ENCODE measurements around the gene KLHL36. TPM values are rescaled to one million over a fixed set of nuclear protein-coding genes. Genes with fewer than 3 reads are reported as not detected.

The KLHL36 gene
- total RNA-seq, 1 donor from 2014 or later, result 72.7 TPM

- POLR2A ChIA-PET, result interaction anchor here (0.7 to 1.1 kb wide), 3 partner anchors 13 to 56 kb away, joined by 3 read pairs; no protein-coding TSS in a partner anchor
- Mint-ChIP-seq H3K9me3 (no peaks in the 10 kb centered on the region), H3K4me1 (peaks cover 42% of the 10 kb centered on the region), H3K36me3 (ENCODE audit: low read depth) (peaks cover 47% of the 10 kb centered on the region), H3K27ac (peak overlapping the region; percentile 68), H3K4me3 (peak overlapping the region; percentile 80), H3K27me3 (no peaks in the 10 kb centered on the region)
- no peak for TF ChIP-seq CTCF (IDR thresholded peaks at IDR 0.05)
- ATAC-seq (ENCODE audit: low read depth) (no peak), DNase-seq (no peak)
- CTCF ChIA-PET, result no interaction called here
- intact Hi-C loops (cut with micrococcal nuclease), result no loop called here
These were observed 2.0 kb downstream of the KLHL36 start for GRCh38 chr16:84650062-84650991.

- ChIA-PET CTCF (no interaction called here), POLR2A (no interaction called here)
- intact Hi-C loops (cut with micrococcal nuclease), result no loop called here
- ATAC-seq (ENCODE audit: low read depth) (no peak), DNase-seq (no peak)
- Mint-ChIP-seq H3K4me3 (no peak overlapping the region), H3K36me3 (ENCODE audit: low read depth) (peaks cover 61% of the 10 kb centered on the region), H3K9me3 (no peaks in the 10 kb centered on the region), H3K4me1 (peaks cover 57% of the 10 kb centered on the region), H3K27me3 (no peaks in the 10 kb centered on the region), H3K27ac (no peak overlapping the region)
- no peak for TF ChIP-seq CTCF (IDR thresholded peaks at IDR 0.05)
These were observed 4.3 kb downstream of the KLHL36 start for GRCh38 chr16:84652566-84652965.

GRCh38 chr16:84654238-84654637, 5.9 kb downstream of the KLHL36 start:
- Mint-ChIP-seq H3K4me3 (no peak overlapping the region), H3K27me3 (no peaks in the 10 kb centered on the region), H3K27ac (no peak overlapping the region), H3K36me3 (ENCODE audit: low read depth) (peaks cover 74% of the 10 kb centered on the region), H3K4me1 (peaks cover 53% of the 10 kb centered on the region), H3K9me3 (no peaks in the 10 kb centered on the region)
- no peak for DNase-seq
- ATAC-seq (ENCODE audit: low read depth), result no peak
- CTCF ChIA-PET, result interaction anchor here (0.8 to 0.9 kb wide), 2 partner anchors 16 to 72 kb away, joined by 3 read pairs; no protein-coding TSS in a partner anchor
- intact Hi-C loops (cut with micrococcal nuclease), result no loop called here
- POLR2A ChIA-PET, result interaction anchor here (0.5 to 0.6 kb wide), 2 partner anchors 15 to 370 kb away, joined by 3 to 5 read pairs; no protein-coding TSS in a partner anchor
- TF ChIP-seq CTCF (IDR thresholded peaks at IDR 0.05), result no peak

DNA sequence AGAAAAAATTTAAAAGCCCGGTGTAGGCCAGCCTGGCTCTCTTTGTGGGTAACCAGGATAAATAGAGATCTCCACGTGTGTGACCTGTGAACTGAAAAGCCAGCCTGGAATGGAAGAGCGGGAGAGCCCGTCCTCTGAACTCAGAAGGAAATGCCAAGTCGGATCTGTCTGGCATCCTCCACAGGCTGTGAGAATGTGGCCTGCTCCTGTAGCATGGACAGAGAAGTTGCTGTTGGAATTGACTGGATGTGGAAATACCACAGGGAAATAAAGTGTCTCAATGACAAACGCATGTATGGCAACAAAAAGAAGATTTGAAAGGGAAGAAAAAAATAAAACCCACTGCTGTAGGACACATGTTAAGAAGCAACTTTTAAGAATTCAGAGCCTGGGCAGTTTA, 6.7 kb downstream of the KLHL36 start:
- no peak for ATAC-seq (ENCODE audit: low read depth)
- ChIA-PET POLR2A (no interaction called here), CTCF (interaction anchor here (0.8 to 0.9 kb wide), 2 partner anchors 15 to 72 kb away, joined by 3 read pairs; no protein-coding TSS in a partner anchor)
- intact Hi-C loops (cut with micrococcal nuclease), result loop anchor here (5.0 kb wide), 1 partner anchor 33 kb away; no protein-coding TSS in a partner anchor
- peaks cover 82% of the 10 kb centered on the region for H3K36me3 Mint-ChIP-seq (ENCODE audit: low read depth)
- no peaks in the 10 kb centered on the region for H3K9me3 Mint-ChIP-seq
- DNase-seq, result no peak
- no peak overlapping the region for H3K27ac Mint-ChIP-seq
- no peak overlapping the region for H3K4me3 Mint-ChIP-seq
- no peak for TF ChIP-seq CTCF (IDR thresholded peaks at IDR 0.05)
- peaks cover 46% of the 10 kb centered on the region for H3K4me1 Mint-ChIP-seq
- H3K27me3 Mint-ChIP-seq, result no peaks in the 10 kb centered on the region

GRCh38 chr16:84656649-84657048, 8.3 kb downstream of the KLHL36 start:
- CTCF ChIA-PET, result interaction anchor here (1.4 kb wide), 1 partner anchor 34 kb away, joined by 9 read pairs; no protein-coding TSS in a partner anchor
- intact Hi-C loops (cut with micrococcal nuclease), result loop anchor here (5.0 kb wide), 1 partner anchor 34 kb away; no protein-coding TSS in a partner anchor
- H3K27ac Mint-ChIP-seq, result peak overlapping the region; percentile 77
- H3K27me3 Mint-ChIP-seq, result no peaks in the 10 kb centered on the region
- DNase-seq (no peak), ATAC-seq (ENCODE audit: low read depth) (peak; percentile 86)
- H3K36me3 Mint-ChIP-seq (ENCODE audit: low read depth), result peaks cover 85% of the 10 kb centered on the region
- TF ChIP-seq CTCF (IDR thresholded peaks at IDR 0.05), result no peak
- H3K4me1 Mint-ChIP-seq, result peaks cover 36% of the 10 kb centered on the region
- POLR2A ChIA-PET, result no interaction called here
- H3K4me3 Mint-ChIP-seq, result peak overlapping the region; percentile 15
- H3K9me3 Mint-ChIP-seq, result no peaks in the 10 kb centered on the region
